Lower leg skin (tissue), 3 donors: ENCODE data around the gene VAV3.

Experiments used
- CTCF ChIP-seq, 3 donors: fragments of 450-650 bp; IDR thresholded peaks; one replicate each; pipeline ENCODE4 v1.5.1; 2016; ENCODE audit warnings: antibody characterized with exemption in 3 of 3, mild to moderate bottlenecking in 3 of 3, moderate library complexity in 2 of 3
- POLR2A ChIP-seq, 2 donors: fragments of 450-650 bp; IDR thresholded peaks; one replicate each; pipeline ENCODE4 v1.6.1; 2016 to 2017; ENCODE audit warnings: antibody characterized with exemption in 2 of 2, mild to moderate bottlenecking in 1 of 2, moderate library complexity in 1 of 2

DNA sequence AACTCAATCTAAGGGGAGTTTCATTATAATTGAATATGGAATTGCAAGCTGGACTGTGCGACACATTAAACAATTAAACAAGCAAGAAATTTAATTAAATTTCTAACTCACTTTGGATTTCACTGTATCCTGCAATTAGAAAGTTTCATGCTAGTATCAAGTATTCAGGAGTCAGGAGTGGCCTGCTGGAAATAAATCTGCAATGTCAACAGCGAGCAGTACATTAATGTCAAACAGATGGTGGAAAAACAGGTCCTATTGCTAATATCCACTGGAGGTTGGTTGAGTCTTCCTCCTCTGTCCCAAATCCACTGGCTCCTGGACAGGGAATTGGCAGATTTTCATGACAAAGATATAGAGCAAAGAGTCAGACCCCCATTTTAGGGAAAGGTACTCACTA is 237.1 kb downstream of the VAV3 start:
- no peak for TF ChIP-seq CTCF (IDR thresholded peaks at IDR 0.05)
- no peak for TF ChIP-seq POLR2A (IDR thresholded peaks at IDR 0.05)
